Esophagus squamous epithelium (tissue), 4 donors: ENCODE results near the gene ROBO3.

ENCODE experiments used
- CTCF ChIP-seq, 6 experiments: fragments of 450-650 bp in 4 of 6; fragments of 200-600 bp in 2 of 6; sonication (generic) in 2 of 6; IDR thresholded peaks; one replicate each; pipeline ENCODE4 v1.5.1; 2016 to 2019; ENCODE audit warnings: antibody characterized with exemption in 6 of 6, mild to moderate bottlenecking in 4 of 6, moderate library complexity in 4 of 6
- POLR2A ChIP-seq, 4 donors: fragments of 450-650 bp; IDR thresholded peaks; one replicate each; pipeline ENCODE4 v1.6.1; 2017; ENCODE audit warnings: antibody characterized with exemption in 4 of 4, mild to moderate bottlenecking in 4 of 4, moderate library complexity in 3 of 4

GRCh38 chr11:124900464-124900863 is 35.2 kb downstream of the ROBO3 start:
- TF ChIP-seq POLR2A (IDR thresholded peaks at IDR 0.05) (no peak), CTCF (IDR thresholded peaks at IDR 0.05) (no peak)
